WTC11 (cell line): ENCODE measurements around the gene KCTD1. TPM values are rescaled to one million over a fixed set of nuclear protein-coding genes. Genes with fewer than 3 reads are reported as not detected.

ENCODE experiments used
- ATAC-seq: fragments of 200-7000 bp; cut with Tn5 transposase; 2 replicates; pipeline ENCODE4 v1.10.0; 2021; ENCODE audit warnings: mild to moderate bottlenecking, moderate library complexity
- CTCF ChIA-PET: fragments of 300-600 bp; sonication (Branson Sonifier 250); formaldehyde crosslinking; loops from one replicate; lab custom pipeline; 2021; ENCODE audit warnings: antibody characterized with exemption; lab: Charles Lee
- POLR2A ChIA-PET: fragments of 350-600 bp; sonication (Branson Sonifier 250); formaldehyde crosslinking; loops from one replicate; lab custom pipeline; 2021; ENCODE audit warnings: antibody characterized with exemption; lab: Charles Lee
- DNase-seq: peaks from one replicate; pipeline ENCODE4 v3.0.0; 2021; ENCODE audit warnings: low spot score
- H3K27ac Mint-ChIP-seq: 2 replicates; pipeline ENCODE4 v1.8.0; 2021; ENCODE audit warnings: mixed read lengths
- H3K27me3 Mint-ChIP-seq: 2 replicates; pipeline ENCODE4 v1.8.0; 2021; ENCODE audit warnings: low read depth, mild to moderate bottlenecking, moderate library complexity, mixed read lengths
- H3K36me3 Mint-ChIP-seq: 2 replicates; pipeline ENCODE4 v1.8.0; 2021; ENCODE audit warnings: mixed read lengths
- H3K4me1 Mint-ChIP-seq: 2 replicates; pipeline ENCODE4 v1.8.0; 2022; ENCODE audit warnings: mixed read lengths
- H3K4me3 Mint-ChIP-seq: 2 replicates; pipeline ENCODE4 v1.8.0; 2021; ENCODE audit warnings: mild to moderate bottlenecking, moderate library complexity, mixed read lengths
- H3K9me3 Mint-ChIP-seq: 2 replicates; pipeline ENCODE4 v1.8.0; 2021; ENCODE audit warnings: mixed read lengths
- ATF1 ChIP-seq: sonication (generic); formaldehyde crosslinking; IDR thresholded peaks from 2 replicates; pipeline ENCODE4 v1.8.1; 2023; ENCODE audit warnings: mild to moderate bottlenecking, moderate library complexity, missing genetic modification reagents
- EMX1 ChIP-seq: fragments of 250-450 bp; sonication (Bioruptor Pico); IDR thresholded peaks from 2 replicates; pipeline ENCODE4 v1.8.0; 2021; ENCODE audit warnings: mild to moderate bottlenecking
- FOXJ3 ChIP-seq: sonication (generic); formaldehyde crosslinking; IDR thresholded peaks from 2 replicates; pipeline ENCODE4 v1.9.0; 2021; ENCODE audit warnings: missing genetic modification reagents, mild to moderate bottlenecking, borderline replicate concordance
- GRHL2 ChIP-seq: fragments of 250-450 bp; sonication (Bioruptor Pico); IDR thresholded peaks from 2 replicates; pipeline ENCODE4 v1.8.0; 2022; ENCODE audit warnings: mild to moderate bottlenecking, moderate library complexity; ENCODE audit not compliant: insufficient replicate concordance, severe bottlenecking
- RORB ChIP-seq: fragments of 250-450 bp; sonication (Bioruptor Pico); IDR thresholded peaks from 2 replicates; pipeline ENCODE4 v1.9.0; 2021; ENCODE audit warnings: mild to moderate bottlenecking
- SMAD3 ChIP-seq: sonication (generic); formaldehyde crosslinking; IDR thresholded peaks from 2 replicates; pipeline ENCODE4 v1.8.0; 2022; ENCODE audit warnings: missing genetic modification reagents, mild to moderate bottlenecking, borderline replicate concordance
- SMAD4 ChIP-seq: sonication (generic); formaldehyde crosslinking; IDR thresholded peaks from 2 replicates; pipeline ENCODE4 v1.8.0; 2022; ENCODE audit warnings: mild to moderate bottlenecking, missing genetic modification reagents
- TEAD1 ChIP-seq: sonication (generic); formaldehyde crosslinking; IDR thresholded peaks from 2 replicates; pipeline ENCODE4 v1.8.0; 2022; ENCODE audit warnings: mild to moderate bottlenecking, missing genetic modification reagents
- TP53 ChIP-seq: sonication (generic); formaldehyde crosslinking; IDR thresholded peaks from 2 replicates; pipeline ENCODE4 v1.8.1; 2023; ENCODE audit warnings: mild to moderate bottlenecking, missing genetic modification reagents
- ZBTB21 ChIP-seq: sonication (generic); formaldehyde crosslinking; IDR thresholded peaks from 2 replicates; pipeline ENCODE4 v1.8.1; 2023; ENCODE audit warnings: mild to moderate bottlenecking, missing genetic modification reagents, borderline replicate concordance
- ZNF317 ChIP-seq: sonication (generic); formaldehyde crosslinking; IDR thresholded peaks from 2 replicates; pipeline ENCODE4 v1.8.1; 2023; ENCODE audit warnings: low read depth, mild to moderate bottlenecking, moderate library complexity, missing genetic modification reagents, borderline replicate concordance
- ZNF423 ChIP-seq: fragments of 250-450 bp; sonication (Bioruptor Pico); IDR thresholded peaks from 2 replicates; pipeline ENCODE4 v2.1.2; 2022; ENCODE audit warnings: mild to moderate bottlenecking, moderate library complexity
- total RNA-seq: library from RNA; stranded (reverse); gene quantifications from 3 replicates; pipeline ENCODE4 v1.2.3, GENCODE V29; 2021
- TF ChIP-seq, protein P1 (sequence below): sonication (generic); formaldehyde crosslinking; IDR thresholded peaks from 2 replicates; pipeline ENCODE4 v1.8.0; 2022; ENCODE audit warnings: missing genetic modification reagents
- TF ChIP-seq, protein P2 (sequence below): sonication (generic); formaldehyde crosslinking; IDR thresholded peaks from 2 replicates; pipeline ENCODE4 v1.8.0; 2023; ENCODE audit warnings: missing genetic modification reagents
- TF ChIP-seq, protein P3 (sequence below): sonication (generic); formaldehyde crosslinking; IDR thresholded peaks from 2 replicates; pipeline ENCODE4 v1.8.1; 2022; ENCODE audit warnings: low read depth, mild to moderate bottlenecking, moderate library complexity, missing genetic modification reagents, borderline replicate concordance
- TF ChIP-seq, protein P4 (sequence below): sonication (generic); formaldehyde crosslinking; IDR thresholded peaks from 2 replicates; pipeline ENCODE4 v1.8.1; 2023; ENCODE audit warnings: mild to moderate bottlenecking, moderate library complexity, missing genetic modification reagents
- TF ChIP-seq, protein P5 (sequence below): fragments of 200-600 bp; IDR thresholded peaks from 2 replicates; pipeline ENCODE4 v1.8.0; 2022; ENCODE audit warnings: antibody characterized with exemption

Gene KCTD1
- total RNA-seq, 1 experiment from 2014 or later, result 23.3 TPM

DNA sequence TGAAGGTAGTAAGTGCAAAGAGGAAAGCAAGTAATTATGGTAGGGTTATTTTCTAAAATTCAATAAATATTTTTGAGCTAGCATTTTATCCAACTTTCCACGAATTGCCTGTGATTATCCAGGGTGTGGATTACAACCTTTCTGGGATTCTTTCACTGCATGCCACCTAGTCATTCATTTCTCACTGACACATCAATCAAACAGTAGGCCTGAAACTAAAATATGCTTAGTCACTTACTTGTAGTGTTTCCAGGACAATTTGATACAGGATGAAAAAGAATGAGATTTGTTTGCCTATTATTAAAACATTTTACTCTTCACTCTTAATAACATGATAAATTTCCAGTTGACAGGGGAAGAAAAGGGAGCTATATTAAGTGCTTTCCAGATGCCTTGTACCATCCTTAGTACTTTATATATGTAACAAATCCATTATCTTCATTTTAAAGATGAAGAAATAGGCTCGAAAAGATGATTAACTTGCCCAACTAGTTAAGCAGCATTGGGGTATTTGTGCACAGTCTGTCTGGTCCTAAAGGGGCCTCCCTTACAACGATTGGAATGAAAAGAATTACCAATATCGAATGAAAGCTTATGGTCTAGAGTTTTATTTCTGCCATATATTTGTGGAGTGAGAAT is 70.4 kb downstream of the KCTD1 start:
- no peak for TF ChIP-seq FOXJ3 (CRISPR knock-in tag)
- TF ChIP-seq, protein P1, sequence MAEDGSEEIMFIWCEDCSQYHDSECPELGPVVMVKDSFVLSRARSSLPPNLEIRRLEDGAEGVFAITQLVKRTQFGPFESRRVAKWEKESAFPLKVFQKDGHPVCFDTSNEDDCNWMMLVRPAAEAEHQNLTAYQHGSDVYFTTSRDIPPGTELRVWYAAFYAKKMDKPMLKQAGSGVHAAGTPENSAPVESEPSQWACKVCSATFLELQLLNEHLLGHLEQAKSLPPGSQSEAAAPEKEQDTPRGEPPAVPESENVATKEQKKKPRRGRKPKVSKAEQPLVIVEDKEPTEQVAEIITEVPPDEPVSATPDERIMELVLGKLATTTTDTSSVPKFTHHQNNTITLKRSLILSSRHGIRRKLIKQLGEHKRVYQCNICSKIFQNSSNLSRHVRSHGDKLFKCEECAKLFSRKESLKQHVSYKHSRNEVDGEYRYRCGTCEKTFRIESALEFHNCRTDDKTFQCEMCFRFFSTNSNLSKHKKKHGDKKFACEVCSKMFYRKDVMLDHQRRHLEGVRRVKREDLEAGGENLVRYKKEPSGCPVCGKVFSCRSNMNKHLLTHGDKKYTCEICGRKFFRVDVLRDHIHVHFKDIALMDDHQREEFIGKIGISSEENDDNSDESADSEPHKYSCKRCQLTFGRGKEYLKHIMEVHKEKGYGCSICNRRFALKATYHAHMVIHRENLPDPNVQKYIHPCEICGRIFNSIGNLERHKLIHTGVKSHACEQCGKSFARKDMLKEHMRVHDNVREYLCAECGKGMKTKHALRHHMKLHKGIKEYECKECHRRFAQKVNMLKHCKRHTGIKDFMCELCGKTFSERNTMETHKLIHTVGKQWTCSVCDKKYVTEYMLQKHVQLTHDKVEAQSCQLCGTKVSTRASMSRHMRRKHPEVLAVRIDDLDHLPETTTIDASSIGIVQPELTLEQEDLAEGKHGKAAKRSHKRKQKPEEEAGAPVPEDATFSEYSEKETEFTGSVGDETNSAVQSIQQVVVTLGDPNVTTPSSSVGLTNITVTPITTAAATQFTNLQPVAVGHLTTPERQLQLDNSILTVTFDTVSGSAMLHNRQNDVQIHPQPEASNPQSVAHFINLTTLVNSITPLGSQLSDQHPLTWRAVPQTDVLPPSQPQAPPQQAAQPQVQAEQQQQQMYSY (CRISPR knock-in tag), result no peak
- TF ChIP-seq, protein P2, sequence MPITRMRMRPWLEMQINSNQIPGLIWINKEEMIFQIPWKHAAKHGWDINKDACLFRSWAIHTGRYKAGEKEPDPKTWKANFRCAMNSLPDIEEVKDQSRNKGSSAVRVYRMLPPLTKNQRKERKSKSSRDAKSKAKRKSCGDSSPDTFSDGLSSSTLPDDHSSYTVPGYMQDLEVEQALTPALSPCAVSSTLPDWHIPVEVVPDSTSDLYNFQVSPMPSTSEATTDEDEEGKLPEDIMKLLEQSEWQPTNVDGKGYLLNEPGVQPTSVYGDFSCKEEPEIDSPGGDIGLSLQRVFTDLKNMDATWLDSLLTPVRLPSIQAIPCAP (CRISPR knock-in tag), result no peak
- POLR2A ChIA-PET, result interaction anchor here (1.3 kb wide), 1 partner anchor 44 kb away, joined by 3 read pairs; no protein-coding TSS in a partner anchor

DNA sequence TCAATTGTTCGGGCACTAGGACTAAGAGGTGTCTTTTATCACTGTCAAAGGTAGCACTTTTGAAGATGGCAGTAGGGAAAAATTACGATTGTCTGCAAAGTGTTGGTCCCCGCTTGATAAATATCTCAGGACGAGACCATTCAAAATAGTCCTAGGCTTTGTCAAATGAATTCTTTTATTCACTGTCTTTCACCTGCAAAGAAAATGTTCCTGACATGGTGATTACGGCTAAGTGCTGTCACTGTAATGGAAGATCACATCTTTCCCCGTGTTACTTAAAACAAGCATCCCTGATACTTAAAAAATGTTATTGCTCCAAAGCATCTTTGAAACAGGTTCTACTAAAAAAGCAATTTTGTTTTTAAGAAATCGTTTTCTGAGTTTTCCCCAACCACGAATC is 71.7 kb downstream of the KCTD1 start:
- ATAC-seq, result no peak
- Mint-ChIP-seq H3K4me3 (no peak overlapping the region), H3K27me3 (no peaks in the 10 kb centered on the region), H3K4me1 (peaks cover 44% of the 10 kb centered on the region), H3K27ac (no peak overlapping the region), H3K9me3 (no peaks in the 10 kb centered on the region), H3K36me3 (peaks cover 6% of the 10 kb centered on the region; the same call in 1 of the 2 replicates)
- CTCF ChIA-PET, result no interaction called here
- DNase-seq, result no peak
- POLR2A ChIA-PET, result no interaction called here
- TF ChIP-seq ZNF317 (CRISPR knock-in tag) (no peak), GRHL2 (CRISPR knock-in tag) (no peak), ZBTB21 (CRISPR knock-in tag) (no peak), RORB (CRISPR knock-in tag) (no peak), ZNF423 (CRISPR knock-in tag) (no peak)
- TF ChIP-seq, protein P3, sequence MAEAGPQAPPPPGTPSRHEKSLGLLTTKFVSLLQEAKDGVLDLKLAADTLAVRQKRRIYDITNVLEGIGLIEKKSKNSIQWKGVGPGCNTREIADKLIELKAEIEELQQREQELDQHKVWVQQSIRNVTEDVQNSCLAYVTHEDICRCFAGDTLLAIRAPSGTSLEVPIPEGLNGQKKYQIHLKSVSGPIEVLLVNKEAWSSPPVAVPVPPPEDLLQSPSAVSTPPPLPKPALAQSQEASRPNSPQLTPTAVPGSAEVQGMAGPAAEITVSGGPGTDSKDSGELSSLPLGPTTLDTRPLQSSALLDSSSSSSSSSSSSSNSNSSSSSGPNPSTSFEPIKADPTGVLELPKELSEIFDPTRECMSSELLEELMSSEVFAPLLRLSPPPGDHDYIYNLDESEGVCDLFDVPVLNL (CRISPR knock-in tag), result no peak

More for the DNA sequence above, 70.4 kb downstream of the KCTD1 start:
- no peak for ATAC-seq
- no peak for DNase-seq
- no peaks in the 10 kb centered on the region for H3K27me3 Mint-ChIP-seq
- peak overlapping the region; percentile 51; the same call in 1 of the 2 replicates for H3K27ac Mint-ChIP-seq
- peaks cover 55% of the 10 kb centered on the region for H3K4me1 Mint-ChIP-seq
- CTCF ChIA-PET, result interaction anchor here (2.2 to 4.4 kb wide), 2 partner anchors 9 to 70 kb away, joined by 11 to 28 read pairs; partner anchors contain the start of gene KCTD1
- peaks cover 6% of the 10 kb centered on the region; the same call in 1 of the 2 replicates for H3K36me3 Mint-ChIP-seq
- H3K4me3 Mint-ChIP-seq, result no peak overlapping the region; the same call in 1 of the 2 replicates
- H3K9me3 Mint-ChIP-seq, result no peaks in the 10 kb centered on the region

DNA sequence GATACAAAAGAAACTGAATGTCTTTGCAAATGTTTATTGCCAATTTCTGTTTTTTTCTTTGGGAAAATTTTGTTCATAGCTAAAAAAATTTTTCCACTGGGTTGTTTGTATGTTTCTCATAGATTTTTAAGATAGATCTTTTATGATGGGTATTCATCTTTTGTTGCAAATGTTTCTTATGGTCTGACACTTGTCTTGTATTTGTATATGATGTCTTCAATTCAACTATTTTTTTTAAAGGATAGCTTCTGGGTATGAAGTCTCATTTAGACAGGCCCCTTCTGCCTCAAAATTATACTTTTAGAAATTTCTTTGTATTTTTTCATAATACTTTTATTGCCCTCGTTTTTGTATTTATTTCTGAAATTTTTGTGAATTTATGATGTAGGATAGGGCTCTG is 73.8 kb downstream of the KCTD1 start:
- DNase-seq (no peak), ATAC-seq (no peak)
- no peak overlapping the region for H3K27ac Mint-ChIP-seq
- peaks cover 6% of the 10 kb centered on the region; the same call in 1 of the 2 replicates for H3K36me3 Mint-ChIP-seq
- H3K27me3 Mint-ChIP-seq, result no peaks in the 10 kb centered on the region
- TF ChIP-seq TP53 (CRISPR knock-in tag), result no peak
- TF ChIP-seq TEAD1 (CRISPR knock-in tag), result no peak
- TF ChIP-seq EMX1 (CRISPR knock-in tag), result no peak
- no peak for TF ChIP-seq ATF1 (CRISPR knock-in tag)
- TF ChIP-seq SMAD3 (CRISPR knock-in tag), result no peak
- TF ChIP-seq, protein P4, sequence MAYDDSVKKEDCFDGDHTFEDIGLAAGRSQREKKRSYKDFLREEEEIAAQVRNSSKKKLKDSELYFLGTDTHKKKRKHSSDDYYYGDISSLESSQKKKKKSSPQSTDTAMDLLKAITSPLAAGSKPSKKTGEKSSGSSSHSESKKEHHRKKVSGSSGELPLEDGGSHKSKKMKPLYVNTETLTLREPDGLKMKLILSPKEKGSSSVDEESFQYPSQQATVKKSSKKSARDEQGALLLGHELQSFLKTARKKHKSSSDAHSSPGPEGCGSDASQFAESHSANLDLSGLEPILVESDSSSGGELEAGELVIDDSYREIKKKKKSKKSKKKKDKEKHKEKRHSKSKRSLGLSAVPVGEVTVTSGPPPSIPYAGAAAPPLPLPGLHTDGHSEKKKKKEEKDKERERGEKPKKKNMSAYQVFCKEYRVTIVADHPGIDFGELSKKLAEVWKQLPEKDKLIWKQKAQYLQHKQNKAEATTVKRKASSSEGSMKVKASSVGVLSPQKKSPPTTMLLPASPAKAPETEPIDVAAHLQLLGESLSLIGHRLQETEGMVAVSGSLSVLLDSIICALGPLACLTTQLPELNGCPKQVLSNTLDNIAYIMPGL, result no peak
- TF ChIP-seq, protein P5, sequence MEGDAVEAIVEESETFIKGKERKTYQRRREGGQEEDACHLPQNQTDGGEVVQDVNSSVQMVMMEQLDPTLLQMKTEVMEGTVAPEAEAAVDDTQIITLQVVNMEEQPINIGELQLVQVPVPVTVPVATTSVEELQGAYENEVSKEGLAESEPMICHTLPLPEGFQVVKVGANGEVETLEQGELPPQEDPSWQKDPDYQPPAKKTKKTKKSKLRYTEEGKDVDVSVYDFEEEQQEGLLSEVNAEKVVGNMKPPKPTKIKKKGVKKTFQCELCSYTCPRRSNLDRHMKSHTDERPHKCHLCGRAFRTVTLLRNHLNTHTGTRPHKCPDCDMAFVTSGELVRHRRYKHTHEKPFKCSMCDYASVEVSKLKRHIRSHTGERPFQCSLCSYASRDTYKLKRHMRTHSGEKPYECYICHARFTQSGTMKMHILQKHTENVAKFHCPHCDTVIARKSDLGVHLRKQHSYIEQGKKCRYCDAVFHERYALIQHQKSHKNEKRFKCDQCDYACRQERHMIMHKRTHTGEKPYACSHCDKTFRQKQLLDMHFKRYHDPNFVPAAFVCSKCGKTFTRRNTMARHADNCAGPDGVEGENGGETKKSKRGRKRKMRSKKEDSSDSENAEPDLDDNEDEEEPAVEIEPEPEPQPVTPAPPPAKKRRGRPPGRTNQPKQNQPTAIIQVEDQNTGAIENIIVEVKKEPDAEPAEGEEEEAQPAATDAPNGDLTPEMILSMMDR, result no peak
- no peak for TF ChIP-seq SMAD4 (CRISPR knock-in tag)
- H3K4me3 Mint-ChIP-seq, result no peak overlapping the region
- CTCF ChIA-PET, result interaction anchor here (0.6 kb wide), 1 partner anchor 8 kb away, joined by 3 read pairs; no protein-coding TSS in a partner anchor
- no peaks in the 10 kb centered on the region for H3K9me3 Mint-ChIP-seq
- peaks cover 35% of the 10 kb centered on the region for H3K4me1 Mint-ChIP-seq
- POLR2A ChIA-PET, result no interaction called here
